Stimulated activated CD8-positive, alpha-beta memory T cell treated with anti-CD3 and anti-CD28 coated beads, Interleukin-15, amount 100 ng/mL, for 4 hours (primary cell): ENCODE results near the gene STMN3.
A peak's percentile ranks its signal among the peaks of the same experiment; 100 is the strongest.
"Not testable (repeated sequence)": the region's sequence is repeated elsewhere in the genome, so short reads cannot be mapped to it uniquely, and the experiment has no call there.

Source experiments
- DNase-seq, 2 donors: peaks; one replicate each; pipeline ENCODE4 v3.0.0-alpha.2; 2020; ENCODE audit warnings: low read depth in 2 of 2

STMN3 gene

DNA sequence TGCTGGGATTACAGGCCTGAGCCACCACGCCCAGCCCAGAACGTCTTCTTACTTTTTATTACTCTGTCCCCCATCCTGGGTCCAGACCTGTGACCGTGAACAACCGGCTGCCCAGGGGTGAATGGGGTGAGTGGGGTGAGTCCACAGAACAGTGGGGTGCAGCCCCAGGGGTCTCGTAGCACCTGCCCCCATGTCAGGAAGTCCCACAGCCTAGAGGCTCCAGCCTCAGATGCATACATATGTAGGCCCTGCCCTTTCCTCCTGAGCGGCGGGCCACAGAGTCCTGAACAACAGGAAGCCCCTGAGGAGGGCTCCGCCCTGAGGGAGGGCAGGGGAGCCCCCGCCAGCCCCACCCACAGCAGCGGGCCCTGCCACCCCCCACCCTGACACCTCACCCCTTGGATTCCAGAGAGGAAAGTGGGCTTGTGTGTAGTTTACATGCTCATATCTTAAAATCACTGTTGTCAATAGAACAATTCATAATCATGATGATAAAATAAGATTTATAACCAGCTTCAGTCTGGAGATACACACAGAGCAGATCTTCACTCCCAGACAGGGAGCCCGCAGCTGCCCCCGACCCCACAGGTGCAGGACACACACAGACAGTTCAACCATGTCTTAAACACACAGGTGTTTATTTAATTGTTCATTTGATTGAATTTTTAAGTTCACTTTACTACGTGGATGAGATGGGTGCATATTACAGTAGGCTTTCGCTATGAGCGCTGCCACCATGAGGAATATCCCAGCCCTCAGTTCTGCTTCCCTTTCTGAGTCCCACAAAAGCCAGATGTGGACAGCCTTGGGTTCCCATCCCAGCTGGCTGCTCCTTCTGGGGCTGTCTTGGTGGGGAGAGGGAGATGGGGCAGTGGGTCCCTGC, 13.9 kb downstream of the STMN3 start:
- DNase-seq: no peak

DNA sequence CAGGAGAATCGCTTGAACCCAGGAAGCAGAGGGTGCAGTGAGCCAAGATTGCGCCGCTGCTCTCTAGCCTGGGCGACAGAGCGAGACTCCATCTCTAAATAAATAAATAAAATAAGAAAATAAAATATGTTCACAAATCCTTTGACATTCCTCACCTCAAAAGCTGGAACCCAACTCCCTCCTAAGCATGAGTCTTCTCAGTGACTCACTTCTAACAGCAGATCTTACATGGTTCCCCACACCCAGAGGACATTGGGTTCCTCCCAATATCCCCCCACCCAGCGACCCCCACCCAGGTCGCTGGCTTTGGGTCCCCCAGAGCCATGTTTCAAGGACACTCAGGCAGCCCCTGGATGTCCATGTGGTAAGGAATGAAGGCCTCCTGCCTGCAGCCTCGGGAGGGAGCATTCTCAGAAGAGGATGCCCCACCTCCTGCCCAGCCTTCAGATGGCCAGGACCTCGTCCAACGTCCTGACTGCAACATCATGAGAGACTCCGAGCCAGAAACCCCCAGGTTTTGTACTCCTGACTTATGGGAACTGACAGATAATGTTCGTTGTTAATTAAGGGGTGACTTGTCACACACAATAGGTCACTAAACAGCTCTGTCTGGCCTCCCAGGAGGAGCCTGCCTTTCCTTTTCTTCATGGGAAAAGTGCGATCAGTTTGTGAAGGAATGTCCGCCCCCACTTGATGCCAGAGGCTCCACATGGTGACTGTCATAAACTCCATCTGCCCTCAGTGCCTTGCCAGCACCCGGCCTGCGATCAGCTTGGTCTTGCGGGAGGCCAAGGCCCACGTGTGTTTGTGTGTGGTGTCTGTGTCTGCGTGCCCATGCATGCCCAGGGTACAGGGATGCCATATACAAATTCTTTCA, 16.2 kb downstream of the STMN3 start:
- no peak for DNase-seq

DNA sequence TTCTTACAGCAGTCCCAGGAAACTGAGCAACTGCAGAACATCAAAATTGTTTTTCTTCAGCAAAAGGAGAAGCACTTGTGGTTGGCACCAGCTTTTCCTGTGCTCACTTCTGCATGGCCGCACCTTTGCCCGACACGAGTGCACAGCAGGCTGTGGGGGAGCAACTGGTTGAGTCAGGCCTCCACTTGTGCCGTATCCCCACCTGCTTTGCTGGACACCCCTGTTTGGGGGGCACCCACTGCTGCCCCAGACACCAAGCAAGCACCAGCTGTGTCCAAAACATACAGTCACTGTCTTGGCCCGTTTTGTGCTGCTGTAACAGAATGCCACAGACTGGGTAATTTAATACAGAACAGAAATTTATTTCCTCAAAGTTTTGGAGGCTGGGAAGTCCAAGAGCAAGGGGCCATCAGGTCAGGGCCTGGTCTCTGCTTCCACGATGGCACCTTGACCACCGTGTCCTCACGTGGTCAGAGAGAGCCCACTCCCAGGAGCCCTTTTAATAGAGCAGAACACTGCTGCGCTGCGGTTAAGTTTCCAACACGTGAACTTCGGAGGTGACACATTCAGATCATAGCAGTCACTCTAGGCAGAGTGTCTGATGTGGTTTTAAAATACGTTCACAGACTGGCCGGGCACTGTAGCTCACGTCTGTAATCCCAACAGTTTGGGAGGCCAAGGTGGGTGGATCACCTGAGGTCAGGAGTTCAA, 17.6 kb downstream of the STMN3 start:
- peak in 1 of 2 donors; percentile 64 for DNase-seq

DNA sequence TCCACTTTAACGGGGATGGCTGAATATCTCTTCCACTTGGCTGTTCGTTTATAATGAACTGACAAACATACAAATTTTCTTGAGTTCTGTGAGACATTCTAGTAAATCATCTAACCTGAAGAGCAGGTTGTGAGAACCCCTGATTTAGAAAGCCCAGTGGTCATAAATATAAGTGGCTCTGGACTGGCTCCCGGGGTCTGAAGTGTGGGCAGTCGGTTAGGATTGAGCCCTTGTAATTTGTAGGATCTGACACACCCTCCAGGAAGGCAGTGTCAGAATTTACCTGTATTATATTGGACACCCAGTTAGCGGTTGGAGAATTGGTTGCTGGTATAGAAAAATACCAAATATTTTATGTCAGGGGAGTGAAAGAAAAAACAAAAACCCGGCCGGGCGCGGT, 19.5 kb downstream of the STMN3 start:
- no peak for DNase-seq

DNA sequence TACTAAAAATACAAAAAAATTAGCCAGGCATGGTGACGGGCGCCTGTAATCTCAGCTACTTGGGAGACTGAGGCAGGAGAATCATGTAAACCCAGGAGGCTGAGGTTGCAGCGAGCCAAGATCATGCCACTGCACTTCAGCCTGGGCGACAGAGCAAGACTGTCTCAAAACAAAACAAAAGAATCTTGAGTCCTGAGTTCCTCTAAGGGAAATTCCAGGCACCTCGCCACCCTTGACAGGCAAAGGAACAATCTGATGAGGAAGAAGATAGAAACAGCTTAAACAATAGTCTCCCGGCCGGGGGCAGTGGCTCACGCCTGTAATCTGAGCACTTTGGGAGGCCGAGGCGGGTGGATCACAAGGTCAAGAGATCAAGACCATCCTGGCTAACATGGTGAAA, 21.8 kb downstream of the STMN3 start:
- not testable (repeated sequence) for DNase-seq

DNA sequence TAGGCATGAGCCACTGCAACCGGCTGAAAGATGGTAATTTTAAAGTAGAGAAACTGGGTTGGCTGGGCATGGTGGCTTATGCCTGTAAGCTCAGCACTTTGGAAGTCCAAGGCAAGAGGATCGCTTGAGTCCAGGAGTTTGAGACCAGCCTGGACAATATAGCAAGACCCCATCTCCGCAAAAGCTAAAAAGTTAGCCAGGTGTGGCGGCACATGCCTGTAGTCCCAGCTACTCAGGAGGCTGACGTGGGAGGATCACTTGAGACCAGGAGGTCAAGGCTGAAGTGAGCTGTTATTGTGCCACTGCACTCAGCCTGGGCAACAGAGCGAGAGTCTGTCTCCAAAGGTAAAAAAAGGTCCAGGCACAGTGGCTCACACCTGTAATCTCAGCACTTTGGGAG, 22.3 kb downstream of the STMN3 start:
- not testable (repeated sequence) for DNase-seq

DNA sequence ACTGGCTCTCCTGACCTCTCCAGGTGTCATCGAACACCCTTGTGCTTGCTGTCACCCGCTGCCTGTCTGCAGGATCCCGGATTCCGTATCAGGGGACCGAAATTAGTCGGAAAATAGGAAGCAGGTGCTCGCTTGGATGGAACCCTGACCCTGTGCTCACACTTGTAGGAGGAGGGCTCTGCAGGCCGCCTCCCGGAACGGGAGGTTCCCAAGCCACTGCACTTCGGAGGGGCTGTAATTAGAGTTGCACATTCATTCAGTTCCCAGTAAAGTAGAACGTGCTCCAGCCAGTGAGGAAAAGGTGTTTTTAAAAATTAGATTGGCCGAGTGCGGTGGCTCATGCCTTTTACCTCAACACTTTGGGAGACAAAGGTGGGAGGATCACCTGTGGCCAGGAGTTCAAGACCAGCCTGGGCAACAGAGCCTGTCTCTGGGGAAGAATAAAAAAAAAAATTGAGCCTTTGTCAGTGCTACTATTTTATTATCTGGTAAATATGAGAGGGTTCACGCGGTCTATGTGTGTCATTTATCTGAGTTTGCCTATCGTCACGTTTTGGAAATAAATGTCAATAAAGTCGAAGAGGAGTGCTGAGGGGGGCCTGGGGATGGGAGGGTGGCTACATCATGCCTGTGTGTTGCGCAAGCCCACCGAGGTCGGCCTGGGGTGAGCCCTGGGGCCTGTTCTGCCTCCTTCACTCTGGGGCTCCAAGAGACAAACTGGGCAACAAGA, 24.8 kb downstream of the STMN3 start:
- no peak for DNase-seq

DNA sequence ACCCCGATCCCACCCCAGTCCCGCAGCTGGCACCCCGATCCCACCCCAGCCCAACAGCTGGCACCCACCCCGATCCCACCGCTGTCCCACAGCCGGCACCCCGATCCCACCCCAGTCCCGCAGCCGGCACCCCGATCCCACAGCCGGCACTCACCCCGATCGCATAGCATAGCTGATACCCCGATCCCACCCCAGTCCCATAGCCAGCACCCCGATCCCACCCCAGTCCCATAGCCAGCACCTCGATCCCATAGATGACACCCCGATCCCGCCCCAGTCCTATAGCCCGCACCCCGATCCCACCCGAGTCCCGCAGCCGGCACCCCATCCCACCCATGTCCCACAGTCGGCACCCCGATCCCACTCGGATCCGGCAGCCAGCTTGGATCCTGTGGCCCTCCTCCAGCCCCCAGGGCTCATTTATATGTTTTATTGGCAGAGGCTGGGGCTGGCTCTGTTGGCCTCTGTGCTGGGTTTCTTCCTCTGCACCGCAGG, 25.4 kb downstream of the STMN3 start:
- DNase-seq: no peak

DNA sequence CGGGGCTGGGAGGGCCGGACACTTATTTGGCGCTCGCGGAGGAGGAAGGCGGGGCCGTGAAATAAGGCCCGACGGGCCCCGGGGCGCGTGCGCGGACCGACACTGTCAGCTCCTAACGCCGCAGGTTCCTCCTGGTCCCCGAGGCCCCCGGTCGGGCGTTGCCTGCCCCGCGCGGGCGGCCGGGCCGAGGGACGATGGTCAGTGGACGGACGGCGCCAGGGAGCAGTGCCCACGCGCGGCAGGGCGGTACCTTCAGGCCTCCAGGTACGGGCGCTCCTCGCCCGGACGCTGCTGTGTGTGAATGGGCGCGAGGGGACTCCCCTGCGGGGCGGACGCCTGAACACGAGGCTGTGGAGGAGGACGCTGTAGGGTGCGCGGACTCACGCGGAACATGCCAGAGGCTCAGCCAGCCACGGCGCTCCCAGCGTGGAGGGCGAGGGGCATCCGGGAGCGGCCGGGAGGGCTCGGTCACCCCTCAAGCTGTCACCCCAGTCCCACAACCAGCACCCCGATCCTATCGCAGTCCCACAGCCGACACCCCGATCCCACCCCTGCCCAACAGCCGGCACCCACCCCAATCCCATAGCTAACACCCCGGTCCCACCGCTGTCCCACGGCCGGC, 26.0 kb downstream of the STMN3 start:
- DNase-seq: peak; percentile 83 to 89

DNA sequence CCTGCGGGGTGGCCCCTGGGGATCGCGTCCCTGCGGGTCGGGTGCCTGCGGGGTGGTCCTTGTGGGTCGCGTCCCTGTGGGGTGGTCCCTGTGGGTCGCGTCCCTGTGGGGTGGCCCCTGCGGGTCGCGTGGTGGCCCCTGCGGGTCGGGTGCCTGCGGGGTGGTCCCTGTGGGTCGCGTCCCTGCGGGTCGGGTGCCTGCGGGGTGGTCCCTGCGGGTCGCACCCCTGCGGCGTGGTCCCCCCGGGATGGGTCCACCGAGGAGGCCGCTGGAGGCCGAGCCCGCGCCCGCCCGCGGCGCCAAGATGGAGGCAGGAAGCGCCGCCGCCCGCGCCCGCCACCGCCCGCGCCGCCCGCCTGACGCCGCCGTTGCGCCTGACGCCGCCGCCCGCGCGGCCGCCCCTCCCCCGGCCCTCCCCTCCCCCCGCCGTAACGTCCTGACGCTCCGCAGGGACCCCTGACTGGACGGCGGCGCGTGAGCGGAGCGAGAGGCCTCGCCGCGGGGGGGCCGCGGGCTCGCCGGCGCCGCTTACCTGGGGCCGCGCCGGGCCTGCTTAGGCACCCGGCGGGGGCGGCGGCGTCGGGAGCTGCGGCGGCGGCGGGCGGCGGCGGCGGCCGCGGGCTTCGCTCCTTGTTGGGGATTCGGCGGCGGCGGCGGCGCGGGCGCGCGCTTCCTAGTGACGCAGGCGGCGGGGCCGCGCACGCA, 26.6 kb downstream of the STMN3 start, which contains the start of gene GMEB2:
TSS of gene GMEB2 (minus strand) at position 678 of the 705 bp plus-strand sequence. CDS start 7,704 bp downstream, outside the sequence.
- DNase-seq: no peak

DNA sequence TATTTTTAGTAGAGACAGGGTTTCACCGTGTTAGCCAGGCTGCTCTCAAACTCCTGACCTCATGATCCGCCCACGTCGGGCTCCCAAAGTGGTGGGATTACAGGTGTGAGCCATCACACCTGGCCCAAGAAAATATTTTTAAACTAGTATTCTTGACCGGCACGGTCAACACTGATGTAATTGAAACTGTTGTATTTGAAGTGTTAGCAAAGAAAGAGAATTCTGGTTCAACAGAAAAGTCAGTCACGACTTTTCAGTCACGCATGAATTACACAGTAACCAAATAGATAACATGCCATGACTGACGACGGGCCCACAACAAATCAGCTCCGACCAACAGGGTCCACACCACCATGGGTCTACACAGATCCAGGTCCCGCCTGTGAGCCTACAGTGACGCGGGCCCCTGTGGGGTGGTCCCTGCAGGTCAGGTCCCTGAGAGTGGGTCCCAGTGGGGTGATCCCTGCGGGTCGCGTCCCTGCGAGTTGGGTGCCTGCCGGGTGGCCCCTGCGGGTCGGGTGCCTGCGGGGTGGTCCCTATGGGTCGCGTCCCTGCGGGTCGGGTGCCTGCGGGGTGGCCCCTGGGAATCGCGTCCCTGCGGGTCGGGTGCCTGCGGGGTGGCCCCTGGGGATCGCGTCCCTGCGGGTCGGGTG, 27.3 kb downstream of the STMN3 start:
- DNase-seq: no peak

DNA sequence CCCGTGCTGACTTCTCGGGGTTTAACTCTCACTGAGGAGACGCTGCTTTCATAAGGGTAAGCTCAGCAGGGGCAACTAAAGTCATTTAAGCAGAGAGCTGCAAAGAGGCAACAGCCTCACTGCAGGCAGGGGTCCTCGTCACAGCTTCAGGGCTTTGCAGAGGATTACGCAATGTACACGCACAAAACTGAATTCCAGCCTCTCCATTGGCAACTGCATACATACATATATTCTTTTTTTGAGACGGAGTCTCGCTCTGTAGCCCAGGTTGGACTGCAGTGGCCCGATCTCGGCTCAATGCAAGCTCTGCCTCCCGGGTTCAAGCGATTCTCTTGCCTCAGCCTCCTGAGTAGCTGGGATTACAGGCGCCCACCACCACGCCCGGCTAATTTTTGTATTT, 28.7 kb downstream of the STMN3 start:
- DNase-seq: no peak

DNA sequence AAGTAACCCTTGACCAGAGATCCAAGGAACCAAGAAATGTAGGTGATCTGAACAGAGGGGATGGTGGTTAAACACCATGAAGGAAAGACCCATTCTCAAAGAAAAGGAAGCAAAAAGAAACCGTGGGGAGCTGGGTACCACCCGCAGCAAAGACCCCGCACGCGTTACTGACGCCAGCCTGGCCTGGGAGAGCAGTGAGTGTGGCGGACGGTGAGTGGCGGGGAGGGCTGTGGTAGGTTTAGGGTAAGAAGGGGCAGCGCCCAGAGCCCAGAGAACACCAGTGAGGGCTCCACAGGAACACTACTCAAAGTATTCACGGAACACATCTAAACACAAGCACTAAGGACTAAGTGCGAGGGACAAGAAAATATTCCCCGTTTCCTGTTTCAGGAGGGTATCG, 30.5 kb downstream of the STMN3 start:
- no peak for DNase-seq

DNA sequence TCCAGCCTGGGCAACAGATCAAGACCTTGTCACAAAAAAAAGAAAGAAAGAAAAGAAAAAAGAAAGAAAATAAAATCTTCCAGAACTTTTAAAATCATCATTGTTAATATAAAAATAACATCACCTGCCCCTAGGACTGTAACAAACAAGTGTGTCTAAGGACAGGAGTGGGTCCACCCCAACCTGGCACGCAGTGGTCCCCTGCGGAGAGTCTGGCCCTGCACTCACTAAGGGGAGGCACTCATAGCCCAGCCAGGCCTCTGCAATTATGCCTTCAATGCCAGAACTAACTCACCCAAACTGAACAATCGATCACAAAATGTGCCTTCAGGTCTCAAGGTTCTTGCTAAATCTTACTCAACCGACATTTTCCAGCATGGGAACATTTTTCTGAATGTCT, 31.1 kb downstream of the STMN3 start:
- no peak for DNase-seq

DNA sequence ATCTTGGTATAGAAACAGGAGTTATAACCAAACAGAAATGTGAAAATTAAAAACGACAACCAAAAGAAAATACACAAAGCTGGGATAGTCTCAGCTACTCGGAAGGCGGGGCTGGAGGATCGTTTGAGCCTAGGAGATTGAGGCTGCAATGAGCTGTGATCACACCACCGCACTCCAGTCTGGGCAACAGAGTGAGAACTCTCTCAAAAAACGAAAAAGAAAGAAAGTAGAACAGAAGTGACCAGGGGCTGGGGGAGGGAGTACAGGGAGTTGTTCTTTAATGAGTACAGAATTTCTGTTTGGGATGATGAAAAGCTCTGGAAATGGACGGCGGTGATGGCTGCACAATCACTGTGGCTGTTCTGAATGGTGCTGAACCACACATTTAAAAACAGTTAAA, 32.2 kb downstream of the STMN3 start:
- DNase-seq: no peak

DNA sequence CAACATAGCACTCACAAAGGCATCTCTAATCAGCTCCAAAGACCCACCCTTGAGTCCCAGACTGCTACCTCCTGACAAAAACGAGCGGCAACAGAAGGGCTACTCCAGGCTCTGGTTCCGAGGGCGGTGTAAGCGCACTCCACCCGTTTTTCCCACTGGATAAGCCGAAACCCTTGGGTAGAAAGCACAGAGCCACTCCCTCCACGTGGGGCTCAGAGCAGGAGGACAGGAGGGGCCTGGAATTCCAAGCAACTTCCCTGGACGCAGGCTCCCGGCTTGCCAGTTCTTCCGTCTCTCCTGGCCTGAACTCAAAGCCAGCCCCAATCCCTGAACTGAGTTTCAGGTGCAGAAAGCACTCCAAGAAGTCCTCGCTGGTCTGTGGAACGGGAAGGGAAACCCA, 33.7 kb downstream of the STMN3 start:
- DNase-seq: no peak

DNA sequence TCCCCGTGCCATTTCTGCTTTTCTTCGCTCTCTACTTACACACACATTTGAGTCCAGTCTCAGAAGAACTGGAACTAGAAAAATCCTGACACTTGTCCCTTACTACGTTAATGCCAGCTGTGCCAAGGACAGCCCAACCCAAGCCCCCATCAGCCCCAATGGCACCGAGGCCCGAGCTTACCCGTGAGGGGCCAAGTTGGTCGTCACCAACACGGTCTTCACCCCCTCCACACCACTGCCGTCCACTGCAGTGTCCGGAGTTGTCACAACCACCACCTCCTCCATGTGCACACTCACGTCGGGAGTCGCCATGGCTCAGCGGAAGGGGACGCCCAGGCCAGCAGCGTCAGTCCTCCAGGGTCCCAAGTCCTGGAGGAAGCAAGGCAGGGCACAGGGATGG, 34.1 kb downstream of the STMN3 start:
- DNase-seq: no peak

DNA sequence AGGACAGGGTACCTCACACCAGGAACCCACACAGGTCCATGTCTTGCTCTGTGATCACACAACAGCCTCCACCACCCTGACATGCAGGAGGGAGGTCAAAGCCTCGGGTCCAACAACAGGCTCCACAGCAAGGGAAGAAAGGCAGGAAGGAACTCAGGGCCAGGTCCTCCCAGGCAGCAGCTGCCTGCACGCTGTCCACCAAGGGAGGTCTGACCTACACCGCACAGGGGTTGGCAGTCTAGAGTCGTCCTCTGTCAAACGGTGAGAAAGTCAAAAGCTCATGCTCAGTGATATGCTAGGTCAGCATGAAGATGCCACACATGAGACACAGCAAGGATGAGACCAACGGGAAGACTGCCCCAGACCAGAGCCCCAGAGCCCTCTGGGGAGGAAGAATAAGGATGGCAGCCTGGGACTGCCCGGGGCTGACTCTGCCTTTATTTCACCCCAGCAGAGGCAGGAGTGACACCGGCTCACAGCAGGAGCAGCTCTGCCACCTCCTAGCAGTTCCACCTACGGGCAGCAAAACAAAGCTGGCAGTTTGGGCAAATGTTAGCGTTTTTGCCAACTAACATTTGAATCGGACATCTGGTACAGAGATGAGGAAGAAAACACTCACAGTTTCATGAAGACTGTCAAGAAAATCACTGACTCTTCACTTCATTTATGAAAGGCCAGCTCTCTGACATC, 34.8 kb downstream of the STMN3 start:
- no peak for DNase-seq

DNA sequence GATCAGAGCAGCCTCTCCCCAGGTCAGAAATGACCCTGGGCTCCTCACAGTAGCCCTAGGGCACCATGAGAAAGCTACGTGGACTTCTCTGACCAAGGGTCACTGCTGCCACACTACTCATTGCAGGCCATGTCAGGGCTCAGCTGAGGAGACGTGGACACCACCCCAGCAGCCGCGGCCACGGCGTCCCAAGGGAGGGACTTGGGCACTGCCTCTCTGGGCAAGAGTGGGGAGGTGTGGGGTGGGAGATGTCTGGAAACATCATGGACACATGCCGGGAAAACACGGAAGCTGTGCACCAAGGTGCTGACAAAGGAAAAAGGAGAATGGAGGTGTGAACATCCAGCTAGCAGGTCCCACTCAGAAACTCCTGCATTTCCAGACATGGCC, 35.4 kb downstream of the STMN3 start:
- DNase-seq: no peak
